Neural cell (in vitro differentiated cells): ENCODE results near the gene ZNF474. TPM values are rescaled to one million over a fixed set of nuclear protein-coding genes. Genes with fewer than 3 reads are reported as not detected.

Source experiments
- H2AFZ ChIP-seq: fragments of 200-600, 300-800 bp; sonication (generic), shearing (Covaris generic); 2 replicates; pipeline ENCODE4 v1.6.0; 2014; ENCODE audit warnings: low read depth, mild to moderate bottlenecking, antibody characterized with exemption, low read length, moderate library complexity
- H3F3A ChIP-seq: fragments of 200-600 bp; shearing (Covaris generic); 2 replicates; pipeline ENCODE4 v1.6.1; 2016; ENCODE audit warnings: mild to moderate bottlenecking, moderate library complexity, mixed read lengths, antibody characterized with exemption, low read length; ENCODE audit not compliant: insufficient read depth, poor library complexity, severe bottlenecking
- H3K27ac ChIP-seq: fragments of 200-600, 300-800 bp; sonication (generic), shearing (Covaris generic); 2 replicates; pipeline ENCODE4 v1.5.1; 2014; ENCODE audit warnings: mild to moderate bottlenecking, low read length, moderate library complexity
- H3K27me3 ChIP-seq: fragments of 300-800, 200-600 bp; sonication (generic), shearing (Covaris generic); 2 replicates; pipeline ENCODE4 v1.6.0; 2014; ENCODE audit warnings: mild to moderate bottlenecking, low read depth, low read length, moderate library complexity; ENCODE audit not compliant: insufficient read depth
- H3K36me3 ChIP-seq: fragments of 300-800, 200-600 bp; sonication (generic), shearing (Covaris generic); 2 replicates; pipeline ENCODE4 v1.5.1; 2014; ENCODE audit warnings: mild to moderate bottlenecking, antibody characterized with exemption, low read length, moderate library complexity; ENCODE audit not compliant: insufficient read depth
- H3K4me2 ChIP-seq: fragments of 300-800, 200-600 bp; sonication (generic), shearing (Covaris generic); 2 replicates; pipeline ENCODE4 v1.6.0; 2014; ENCODE audit warnings: mild to moderate bottlenecking, low read length
- H3K4me3 ChIP-seq: fragments of 300-800, 200-600 bp; sonication (generic), shearing (Covaris generic); 2 replicates; pipeline ENCODE4 v1.5.1; 2014; ENCODE audit warnings: mild to moderate bottlenecking, low read length, moderate library complexity
- H3K79me2 ChIP-seq: fragments of 200-600 bp; shearing (Covaris generic); replicated peaks from 2 replicates; pipeline ENCODE4 v1.6.0; 2014; ENCODE audit warnings: mild to moderate bottlenecking, low read length, moderate library complexity; ENCODE audit not compliant: insufficient read depth
- H3K9ac ChIP-seq: fragments of 300-800, 200-600 bp; sonication (generic), shearing (Covaris generic); 2 replicates; pipeline ENCODE4 v1.6.1; 2016; ENCODE audit warnings: mild to moderate bottlenecking, low read length, mixed read lengths
- H3K9me2 ChIP-seq: fragments of 200-600 bp; shearing (Covaris generic); 2 replicates; pipeline ENCODE4 v1.6.1; 2016; ENCODE audit warnings: mild to moderate bottlenecking, low read length, mixed read lengths; ENCODE audit not compliant: insufficient read depth
- H3K9me3 ChIP-seq: fragments of 200-600, 300-800 bp; sonication (generic), shearing (Covaris generic); 2 replicates; pipeline ENCODE4 v1.6.1; 2016; ENCODE audit warnings: mild to moderate bottlenecking, mixed run types, low read length, moderate library complexity, mixed read lengths
- H4K20me1 ChIP-seq: fragments of 200-600 bp; shearing (Covaris generic); 2 replicates; pipeline ENCODE4 v1.6.1; 2016; ENCODE audit warnings: mild to moderate bottlenecking, mixed run types; ENCODE audit not compliant: insufficient read depth
- CTCF ChIP-seq: fragments of 450-650 bp; IDR thresholded peaks from 2 replicates; pipeline ENCODE4 v1.5.1; 2014; ENCODE audit warnings: antibody characterized with exemption, mild to moderate bottlenecking, moderate library complexity; ENCODE audit not compliant: poor library complexity, severe bottlenecking
- EP300 ChIP-seq: fragments of 450-650 bp; conservative IDR thresholded peaks from 2 replicates; pipeline ENCODE4 v1.6.1; 2014; ENCODE audit warnings: antibody characterized with exemption, mild to moderate bottlenecking, moderate library complexity; ENCODE audit not compliant: poor library complexity, severe bottlenecking
- EZH2 ChIP-seq: fragments of 200-600, 300-800 bp; shearing (Covaris generic), sonication (generic); IDR thresholded peaks from 2 replicates; pipeline ENCODE4 v1.6.1; 2014; ENCODE audit warnings: antibody characterized with exemption, low read length, borderline replicate concordance, mild to moderate bottlenecking; ENCODE audit not compliant: insufficient read depth, poor library complexity, severe bottlenecking
- MXI1 ChIP-seq: fragments of 450-650 bp; conservative IDR thresholded peaks from 2 replicates; pipeline ENCODE4 v1.6.1; 2014; ENCODE audit warnings: antibody characterized with exemption, mild to moderate bottlenecking; ENCODE audit not compliant: poor library complexity, severe bottlenecking
- POLR2AphosphoS5 ChIP-seq: IDR thresholded peaks from 2 replicates; pipeline ENCODE4 v1.6.1; 2012
- RAD21 ChIP-seq: fragments of 450-650 bp; conservative IDR thresholded peaks from 2 replicates; pipeline ENCODE4 v1.6.1; 2014; ENCODE audit warnings: antibody characterized with exemption, mild to moderate bottlenecking, moderate library complexity
- REST ChIP-seq: IDR thresholded peaks from 2 replicates; pipeline ENCODE4 v1.6.1; 2012; ENCODE audit warnings: borderline replicate concordance
- SMC3 ChIP-seq: fragments of 450-650 bp; conservative IDR thresholded peaks from 2 replicates; pipeline ENCODE4 v1.6.1; 2014; ENCODE audit warnings: antibody characterized with exemption, mild to moderate bottlenecking, moderate library complexity; ENCODE audit not compliant: poor library complexity
- TAF1 ChIP-seq: IDR thresholded peaks from 2 replicates; pipeline ENCODE4 v1.6.1; 2012; ENCODE audit warnings: low read depth
- polyA plus RNA-seq: library from polyadenylated mRNA; depleted of rRNA; stranded (reverse); fragments of >200 nt; gene quantifications from 2 replicates; pipeline ENCODE4 v1.2.3, GENCODE V29; 2014

ZNF474 gene
- polyA plus RNA-seq, 1 donor from 2014 or later, result not detected

GRCh38 chr5:122121479-122122465, 7.6 kb upstream of the ZNF474 start:
- Histone ChIP-seq H4K20me1 (no peaks in the 10 kb centered on the region), H2AFZ (no peak overlapping the region), H3K9ac (no peak overlapping the region), H3K4me3 (no peak overlapping the region), H3K27ac (no peak overlapping the region), H3K9me2 (no peaks in the 10 kb centered on the region), H3K79me2 (no peaks in the 10 kb centered on the region), H3K36me3 (no peaks in the 10 kb centered on the region), H3K9me3 (no peaks in the 10 kb centered on the region), H3K27me3 (no peaks in the 10 kb centered on the region), H3F3A (no peaks in the 10 kb centered on the region), H3K4me2 (no peak overlapping the region)
- TF ChIP-seq EZH2, result no peak
- no peak for TF ChIP-seq REST
- TF ChIP-seq SMC3, result no peak
- TF ChIP-seq EP300, result no peak
- no peak for TF ChIP-seq RAD21
- no peak for TF ChIP-seq POLR2AphosphoS5

- Histone ChIP-seq H3K27ac (no peak overlapping the region), H3K4me2 (no peak overlapping the region), H3K9me3 (no peaks in the 10 kb centered on the region), H4K20me1 (no peaks in the 10 kb centered on the region), H3K79me2 (no peaks in the 10 kb centered on the region), H3K27me3 (no peaks in the 10 kb centered on the region), H3K9ac (no peak overlapping the region), H3K9me2 (no peaks in the 10 kb centered on the region), H3K36me3 (no peaks in the 10 kb centered on the region), H3F3A (no peaks in the 10 kb centered on the region), H2AFZ (no peak overlapping the region), H3K4me3 (no peak overlapping the region)
- TF ChIP-seq EP300 (no peak), POLR2AphosphoS5 (no peak), SMC3 (no peak), MXI1 (no peak), REST (no peak), CTCF (no peak), EZH2 (no peak), TAF1 (no peak), RAD21 (no peak)
Observed at GRCh38 chr5:122124766-122125165, 4.6 kb upstream of the ZNF474 start.
